GM21528 (cell line): ENCODE data around the gene GALNT9.
"Not testable (repeated sequence)": the region's sequence is repeated elsewhere in the genome, so short reads cannot be mapped to it uniquely, and the experiment has no call there.

ENCODE experiments used
- ATAC-seq: cut with Tn5 transposase; IDR thresholded peaks from one replicate; pipeline ENCODE4 v1.9.1; 2021; ENCODE audit warnings: mild to moderate bottlenecking, moderate library complexity; ENCODE audit not compliant: unreplicated experiment, low FRiP score

Gene GALNT9

DNA sequence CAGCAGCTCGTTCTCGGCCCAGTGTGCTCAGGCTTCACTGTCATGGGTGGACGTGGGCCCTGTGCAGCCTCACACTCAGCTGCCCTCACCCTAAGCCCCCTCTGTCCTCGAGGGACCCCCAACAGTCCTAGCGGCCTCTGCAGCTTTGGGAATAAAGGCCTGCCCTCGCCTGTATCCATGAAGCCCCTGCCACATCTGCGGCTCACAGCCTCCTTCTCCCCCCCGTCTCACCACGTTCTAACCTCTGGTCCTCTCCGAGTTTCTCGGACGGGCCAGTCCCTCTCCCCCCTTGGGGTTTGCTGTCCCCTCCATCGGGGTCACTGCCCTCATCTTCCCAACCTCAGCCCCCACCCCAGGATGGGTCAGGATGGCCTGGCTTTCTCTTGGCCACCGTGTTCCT, 30.2 kb upstream of the GALNT9 start:
- no peak for ATAC-seq

DNA sequence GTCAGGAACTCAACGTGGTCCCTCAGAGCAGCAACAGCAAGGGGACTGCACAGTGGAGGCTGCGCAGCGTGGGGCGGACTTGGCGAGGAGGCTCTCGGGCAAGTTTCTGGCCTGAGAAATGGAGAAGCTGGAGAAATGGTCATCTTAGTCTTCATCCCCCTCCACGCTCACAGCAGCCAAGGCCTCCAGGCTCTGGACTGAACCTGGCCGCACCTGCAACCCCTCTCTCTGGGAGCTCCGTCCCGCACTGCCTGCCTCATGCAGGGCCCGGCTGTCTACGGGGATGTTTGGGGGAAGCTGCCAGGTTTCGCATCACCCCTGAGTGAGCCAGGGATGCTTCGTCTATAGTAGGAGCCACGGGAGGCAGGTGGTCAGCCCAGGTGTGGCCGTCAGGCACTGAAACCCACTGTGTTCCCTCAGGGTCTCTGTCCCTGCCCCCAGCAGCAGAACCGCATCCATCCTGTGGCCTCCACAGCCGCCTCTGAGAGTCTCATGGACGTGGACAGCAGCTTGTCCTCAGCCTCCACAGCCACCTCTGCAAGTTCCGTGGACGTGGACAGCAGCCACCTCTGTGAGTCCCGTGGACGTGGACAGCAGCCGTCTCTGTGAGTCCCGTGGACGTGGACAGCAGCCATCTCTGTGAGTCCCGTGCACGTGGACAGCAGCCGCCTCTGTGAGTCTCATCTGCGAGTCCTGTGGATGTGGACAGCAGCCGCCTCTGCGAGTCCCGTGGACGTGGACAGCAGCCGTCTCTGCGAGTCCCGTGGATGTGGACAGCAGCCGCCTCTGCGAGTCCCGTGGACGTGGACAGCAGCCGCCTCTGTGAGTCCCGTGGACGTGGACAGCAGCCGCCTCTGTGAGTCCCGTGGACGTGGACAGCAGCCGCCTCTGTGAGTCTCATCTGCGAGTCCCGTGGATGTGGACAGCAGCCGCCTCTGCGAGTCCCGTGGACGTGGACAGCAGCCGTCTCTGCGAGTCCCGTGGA, 29.1 kb upstream of the GALNT9 start:
- ATAC-seq = not testable (repeated sequence)

DNA sequence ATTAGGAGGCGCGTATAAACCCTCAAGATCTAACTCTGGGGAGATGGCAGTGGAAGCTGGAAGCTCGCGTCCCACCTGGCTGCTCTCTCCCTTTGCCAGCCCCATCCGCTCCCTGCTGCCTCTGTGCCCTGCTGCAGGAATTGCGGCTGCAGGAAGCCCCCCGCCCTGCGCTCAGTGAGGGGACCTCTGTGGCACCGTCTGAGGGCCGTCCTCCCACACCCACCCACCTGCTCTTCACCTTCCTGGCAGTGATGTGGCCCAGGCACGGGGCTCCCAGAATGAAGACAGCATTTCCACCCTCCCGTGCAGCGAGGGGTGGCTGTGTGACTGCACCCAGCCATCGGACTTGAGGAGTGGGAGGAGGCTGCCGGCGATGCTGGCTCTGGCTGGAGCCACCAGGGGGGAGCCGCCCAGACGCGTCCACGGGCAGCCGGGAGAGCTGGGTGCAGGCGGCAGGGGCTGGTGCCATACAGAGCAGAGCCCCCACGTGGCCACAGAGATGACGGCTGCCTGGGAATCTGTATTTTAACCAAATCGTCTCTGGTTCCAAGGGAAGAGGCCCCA, 28.3 kb upstream of the GALNT9 start:
- ATAC-seq = no peak

DNA sequence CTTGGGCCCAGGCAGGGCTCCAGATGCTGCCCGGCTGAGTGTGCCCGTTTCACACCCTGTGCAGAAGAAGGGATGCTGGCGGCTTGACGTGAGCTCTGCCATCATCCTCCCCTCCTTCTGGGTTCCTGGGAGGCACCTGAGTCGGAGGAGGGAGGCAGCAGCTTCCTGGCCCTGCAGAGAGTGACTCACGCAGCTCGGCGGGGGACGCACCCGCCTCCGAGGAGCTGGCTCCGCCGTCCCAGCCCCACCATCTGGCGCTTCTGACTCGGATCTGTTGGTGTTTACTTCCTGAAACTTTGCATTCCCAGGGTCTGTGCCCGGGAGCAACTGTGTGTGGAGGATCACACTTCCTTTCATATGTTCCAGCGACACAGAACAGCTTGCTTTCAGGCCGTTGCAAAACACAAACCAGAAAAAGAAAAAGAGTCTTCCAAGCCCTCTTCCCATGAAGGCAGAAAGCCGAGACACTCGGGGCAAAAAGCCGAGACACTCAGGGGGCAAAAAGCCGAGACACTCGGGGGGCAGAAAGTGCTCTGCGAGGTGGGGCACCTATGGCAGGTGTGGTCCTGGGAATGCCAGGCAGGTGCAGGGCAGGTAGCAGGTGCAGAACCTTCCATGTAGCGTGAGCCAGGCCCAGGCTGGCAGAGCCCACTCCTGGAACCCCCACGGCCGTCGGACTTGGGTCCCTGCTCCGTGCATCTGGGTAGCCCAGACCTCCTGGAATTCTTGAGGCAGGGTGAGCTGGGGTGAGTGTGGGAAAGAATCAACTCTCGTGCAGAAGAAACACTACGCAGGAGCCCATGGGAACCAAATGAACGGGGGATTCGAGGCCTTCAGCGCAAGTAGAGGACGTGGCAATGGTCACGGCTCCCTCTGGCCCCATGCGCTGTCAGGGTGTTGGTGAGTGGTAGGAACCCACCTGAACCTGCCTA, 27.6 kb upstream of the GALNT9 start:
- ATAC-seq = no peak

DNA sequence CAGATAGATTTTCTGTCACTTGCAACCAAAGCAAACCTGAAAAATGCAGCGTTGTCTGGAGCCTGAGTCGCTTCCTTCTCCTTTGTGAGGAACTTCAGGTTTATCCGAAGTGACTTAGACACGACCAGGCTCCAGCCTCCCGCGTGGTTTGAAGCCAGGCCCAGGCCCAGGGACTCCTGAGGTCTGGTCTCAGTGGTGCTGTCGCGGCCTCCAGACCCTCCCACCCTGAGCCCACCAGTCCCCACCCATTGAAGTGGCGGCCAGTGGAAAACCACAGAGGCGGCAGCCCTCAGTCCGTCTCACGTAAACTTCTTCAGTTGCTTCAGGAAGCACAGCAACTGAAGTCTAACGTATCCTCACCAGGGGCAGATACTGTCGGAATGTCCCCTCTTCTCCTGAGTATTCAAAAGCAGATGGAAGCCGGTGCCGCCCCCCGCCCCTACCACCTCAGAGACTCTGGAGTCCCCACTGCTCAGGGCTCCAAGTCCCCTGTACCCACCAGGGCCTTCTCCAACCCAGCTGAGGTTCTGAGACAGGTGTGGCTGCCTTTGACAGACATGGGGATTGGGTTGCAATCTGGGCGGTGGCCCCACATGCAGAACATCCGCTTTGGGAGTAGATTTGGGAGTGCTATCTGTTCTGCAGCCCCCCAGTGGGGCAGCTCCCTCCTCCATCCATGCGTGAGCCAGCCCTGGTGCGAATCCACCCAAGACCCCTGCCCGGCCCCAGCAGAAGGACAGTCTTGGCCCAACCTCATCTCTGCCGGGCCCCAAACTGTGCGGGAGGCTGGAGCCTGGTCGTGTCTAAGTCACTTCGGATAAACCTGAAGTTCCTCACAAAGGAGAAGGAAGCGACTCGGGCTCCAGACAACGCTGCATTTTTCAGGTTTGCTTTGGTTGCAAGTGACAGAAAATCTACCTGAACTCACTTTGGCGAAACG, 26.6 kb upstream of the GALNT9 start:
- no peak for ATAC-seq

DNA sequence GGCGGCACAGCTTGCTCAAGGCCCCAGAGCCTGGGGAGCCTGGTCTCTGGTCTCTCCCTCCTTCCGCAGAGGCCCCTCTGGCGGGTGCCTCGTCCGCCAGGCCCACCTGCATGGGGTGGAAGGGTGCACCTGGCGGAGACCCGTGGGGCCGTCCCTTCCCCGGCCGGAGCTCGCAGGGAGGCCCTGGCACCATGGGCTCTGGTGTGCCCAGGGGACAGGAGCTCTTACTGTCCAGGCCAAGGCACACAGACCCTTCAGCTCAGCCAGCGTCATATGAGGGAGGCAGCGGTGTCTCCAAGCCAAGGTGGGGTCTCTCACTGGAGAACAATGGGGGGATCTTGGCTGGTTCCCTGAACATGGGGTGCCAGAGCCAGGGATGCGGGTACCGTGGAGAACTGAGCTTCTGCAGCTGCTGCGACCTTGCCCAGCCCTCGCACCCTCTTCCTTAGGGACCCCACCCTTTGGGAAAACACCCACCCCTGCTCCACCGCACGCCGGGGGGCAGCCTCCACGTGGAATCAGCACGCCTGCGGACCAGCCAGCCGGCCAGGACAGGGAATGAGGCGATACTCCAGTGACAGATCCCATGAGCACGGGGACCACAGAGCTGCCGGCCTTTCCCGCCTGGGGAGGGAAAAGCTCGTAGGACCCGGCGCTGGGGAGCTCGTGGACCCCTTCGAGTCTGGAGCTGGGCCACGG, 25.7 kb upstream of the GALNT9 start:
- ATAC-seq = no peak

DNA sequence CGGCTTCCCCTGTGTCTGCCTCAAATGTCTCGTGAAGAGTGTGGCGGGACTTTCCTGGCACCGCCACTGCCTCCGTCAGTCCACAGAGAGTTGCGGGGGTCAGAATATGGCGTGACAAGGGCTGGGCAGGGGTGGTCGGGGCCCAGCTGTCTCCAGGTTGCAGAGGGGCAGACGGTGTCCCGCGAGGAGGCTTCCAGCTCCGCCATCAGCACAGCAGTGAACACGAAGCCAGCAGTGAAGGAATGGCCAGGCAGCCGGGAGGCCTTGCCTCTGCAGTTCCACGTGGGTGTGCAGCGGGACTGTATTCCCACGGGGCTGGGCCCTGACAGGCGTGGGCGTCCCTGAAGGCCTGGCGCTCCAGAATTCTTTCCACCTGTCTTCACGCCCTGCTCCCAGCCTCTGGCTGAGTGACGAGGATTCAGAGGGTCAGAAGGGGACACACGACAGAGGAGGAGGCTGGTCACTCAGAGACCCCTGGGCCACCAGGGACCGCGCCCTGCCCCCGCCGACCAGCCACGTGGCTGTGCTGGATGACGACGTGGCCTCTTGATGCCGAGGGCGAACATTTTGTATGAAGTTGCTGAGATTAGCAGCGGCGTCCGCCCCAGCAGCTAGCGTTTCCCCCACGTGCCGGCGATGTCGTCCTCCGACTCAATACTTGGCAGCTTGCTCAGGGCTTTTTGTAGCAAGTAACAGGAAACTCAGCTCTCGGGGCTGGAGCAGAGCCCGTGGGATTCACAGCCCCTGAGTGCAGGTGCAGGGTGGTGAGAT, 25.0 kb upstream of the GALNT9 start:
- no peak for ATAC-seq

DNA sequence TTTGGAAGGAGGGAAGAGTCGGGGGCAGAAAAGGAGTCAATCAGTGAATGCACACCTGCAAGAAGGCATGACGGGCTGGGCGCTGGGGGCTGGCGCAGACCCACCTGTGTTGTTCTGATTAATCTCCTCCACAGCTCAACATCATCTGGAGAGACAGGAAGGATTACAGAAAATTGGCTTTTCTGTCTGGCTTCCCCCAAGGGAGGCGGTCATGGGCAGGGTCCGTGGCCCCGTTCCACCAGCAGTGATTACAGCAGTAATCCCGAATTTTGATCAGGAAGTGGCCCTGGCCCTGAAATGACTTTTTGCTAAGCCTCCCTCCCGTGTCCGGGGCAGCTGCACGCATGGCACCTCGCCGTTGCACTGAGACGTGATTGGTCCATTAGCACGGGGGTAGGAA, 24.4 kb upstream of the GALNT9 start:
- no peak for ATAC-seq

DNA sequence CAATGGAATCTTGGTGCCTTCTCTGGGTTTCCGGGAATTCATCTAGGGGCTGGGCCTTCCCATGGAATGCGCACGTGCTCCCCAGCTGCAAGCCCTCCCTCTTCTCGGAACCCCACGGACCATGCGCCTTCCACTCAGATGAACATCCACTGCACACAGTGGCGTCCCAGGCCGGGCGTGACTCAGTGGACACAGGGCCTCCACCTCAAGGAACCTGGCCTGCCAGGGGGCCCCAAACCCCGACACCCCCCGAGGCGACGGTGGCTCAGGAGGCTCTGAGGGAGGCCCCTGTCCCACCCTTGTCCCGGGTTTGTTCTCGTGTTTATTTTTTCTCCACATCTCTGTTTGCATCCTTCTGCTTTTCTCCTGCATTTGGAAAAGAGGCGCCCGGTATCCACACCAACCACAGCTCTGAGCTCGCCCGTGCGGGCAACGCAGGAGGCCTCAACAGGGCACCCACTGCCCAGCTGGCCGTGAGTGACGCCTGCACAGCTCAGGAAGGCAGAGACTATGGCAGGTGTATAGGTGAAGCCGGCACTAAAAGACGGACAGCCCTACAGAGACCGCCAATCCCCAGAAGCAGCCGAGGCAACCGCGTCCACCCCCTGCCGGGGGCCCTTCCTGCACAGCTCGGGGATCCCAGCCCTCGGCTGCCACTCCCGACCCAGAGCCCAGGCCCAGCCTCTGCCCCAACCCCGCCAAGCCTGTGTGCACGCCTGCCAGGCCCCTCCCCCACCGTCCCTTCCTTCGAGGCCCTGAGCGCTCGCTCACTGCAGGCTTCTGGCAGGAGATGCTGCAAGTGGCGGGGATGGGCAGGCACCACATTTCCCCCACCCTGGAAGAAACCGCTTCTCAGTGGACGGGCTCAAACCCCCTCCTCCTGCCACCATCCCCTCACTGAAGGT, 23.8 kb upstream of the GALNT9 start:
- ATAC-seq = no peak

DNA sequence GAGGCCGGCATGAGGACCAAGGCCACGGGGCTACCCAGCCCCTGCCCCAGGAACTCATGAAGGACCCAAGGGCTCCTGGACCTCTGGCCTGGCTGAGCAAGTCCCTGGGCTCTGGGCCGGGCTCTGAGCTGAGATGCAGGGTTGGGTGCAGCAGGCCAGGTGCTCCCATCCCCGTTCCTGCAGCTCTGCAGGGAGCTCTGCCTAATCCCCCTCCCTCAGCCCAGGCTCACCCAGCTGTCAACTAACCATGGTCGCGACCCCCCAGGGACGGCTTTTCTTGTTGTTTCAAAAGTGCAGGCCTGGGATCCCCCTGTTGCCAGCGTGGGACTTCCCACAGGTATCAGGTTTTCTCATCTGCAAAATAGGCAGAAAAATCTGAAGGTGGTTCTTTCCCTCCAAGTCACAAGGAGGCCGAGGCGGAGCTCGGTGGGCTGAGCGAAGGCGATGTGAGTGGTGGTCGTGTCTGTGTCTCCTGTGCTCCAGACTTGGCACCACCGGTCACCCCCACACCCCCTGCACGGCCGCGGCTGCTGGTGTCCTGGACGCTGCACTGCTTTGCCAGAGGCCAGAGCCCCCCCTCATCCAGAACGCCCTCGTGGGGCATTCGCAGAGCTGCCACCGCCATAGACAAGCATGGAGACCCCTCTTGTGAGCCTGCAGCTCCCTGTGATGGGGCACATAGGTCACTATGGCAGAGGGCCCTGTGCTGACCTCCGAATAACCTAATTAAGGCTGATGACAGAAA, 22.5 kb upstream of the GALNT9 start:
- ATAC-seq = no peak

DNA sequence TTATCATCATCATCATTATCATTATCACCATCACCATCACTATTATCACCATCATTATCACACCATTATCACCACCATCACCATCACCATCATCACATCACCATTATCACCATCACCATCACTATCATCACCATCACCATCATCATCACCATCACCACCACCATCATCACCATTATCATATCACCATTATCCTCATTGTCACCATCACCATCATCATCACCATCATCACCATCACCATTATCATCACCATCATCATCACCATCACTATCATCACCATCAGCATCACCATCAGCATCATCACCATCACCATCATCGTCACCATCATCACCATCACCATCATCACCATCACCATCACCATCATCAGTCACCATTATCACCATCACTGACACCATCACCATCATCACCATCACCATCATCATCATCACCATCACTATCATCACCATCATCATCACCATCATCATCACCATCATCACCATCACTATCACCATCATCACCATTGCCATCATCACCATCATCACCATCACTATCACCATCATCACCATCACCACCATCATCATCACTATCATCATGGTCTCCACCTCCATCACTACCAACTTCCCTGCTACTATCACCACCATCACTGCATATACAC, 20.2 kb upstream of the GALNT9 start:
- no peak for ATAC-seq

DNA sequence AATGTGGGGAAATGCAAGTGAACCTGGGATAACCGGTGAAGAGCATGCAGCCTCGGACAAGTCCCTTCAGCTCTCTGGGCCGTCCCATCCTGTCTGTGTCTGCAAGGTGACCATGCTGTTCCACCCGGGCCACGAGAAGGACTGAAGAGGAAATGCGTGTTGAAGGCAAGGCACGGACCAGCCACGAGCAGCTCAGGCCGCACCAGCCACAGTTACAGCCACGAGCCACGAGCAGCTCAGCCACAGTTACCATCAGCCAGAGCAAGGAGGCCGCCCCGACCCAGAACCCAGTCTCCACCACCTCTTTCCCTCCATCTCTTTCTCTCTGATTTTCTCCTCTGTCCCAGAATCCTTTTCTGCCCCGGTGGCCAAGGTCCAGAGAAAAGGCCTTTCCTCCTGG, 18.8 kb upstream of the GALNT9 start:
- no peak for ATAC-seq

DNA sequence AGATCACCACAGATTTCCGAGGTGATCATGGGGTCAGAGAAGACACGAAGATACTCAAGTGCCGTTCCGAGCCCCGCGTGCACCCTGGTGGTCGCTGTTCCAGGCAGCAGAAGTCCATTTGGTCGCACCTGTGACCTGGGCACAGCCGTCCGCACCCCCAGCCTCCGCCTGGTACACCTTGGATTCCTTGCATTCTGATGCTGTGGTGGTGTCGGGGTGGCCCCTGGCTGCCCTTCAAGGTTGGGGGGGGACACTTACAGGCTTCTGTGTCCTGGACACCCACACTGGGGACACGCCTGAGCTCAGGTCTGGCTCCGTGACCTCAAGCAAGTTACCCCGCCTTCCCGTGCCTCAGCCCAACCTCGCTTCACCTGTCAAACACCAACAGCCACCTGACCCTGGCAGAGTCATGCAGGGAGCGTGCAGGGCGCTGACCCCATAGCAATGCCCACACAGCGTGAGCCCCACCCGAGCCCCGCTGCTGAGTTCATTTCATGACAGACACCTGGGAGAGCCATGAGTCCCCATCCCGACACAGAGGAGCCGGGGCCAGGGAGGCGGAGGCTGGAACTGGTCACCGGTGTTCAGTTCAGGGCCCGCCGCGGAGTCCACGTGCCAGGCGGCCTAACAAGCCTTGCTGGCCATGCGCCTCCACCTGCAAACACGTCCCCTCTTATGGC, 17.9 kb upstream of the GALNT9 start:
- ATAC-seq = no peak

DNA sequence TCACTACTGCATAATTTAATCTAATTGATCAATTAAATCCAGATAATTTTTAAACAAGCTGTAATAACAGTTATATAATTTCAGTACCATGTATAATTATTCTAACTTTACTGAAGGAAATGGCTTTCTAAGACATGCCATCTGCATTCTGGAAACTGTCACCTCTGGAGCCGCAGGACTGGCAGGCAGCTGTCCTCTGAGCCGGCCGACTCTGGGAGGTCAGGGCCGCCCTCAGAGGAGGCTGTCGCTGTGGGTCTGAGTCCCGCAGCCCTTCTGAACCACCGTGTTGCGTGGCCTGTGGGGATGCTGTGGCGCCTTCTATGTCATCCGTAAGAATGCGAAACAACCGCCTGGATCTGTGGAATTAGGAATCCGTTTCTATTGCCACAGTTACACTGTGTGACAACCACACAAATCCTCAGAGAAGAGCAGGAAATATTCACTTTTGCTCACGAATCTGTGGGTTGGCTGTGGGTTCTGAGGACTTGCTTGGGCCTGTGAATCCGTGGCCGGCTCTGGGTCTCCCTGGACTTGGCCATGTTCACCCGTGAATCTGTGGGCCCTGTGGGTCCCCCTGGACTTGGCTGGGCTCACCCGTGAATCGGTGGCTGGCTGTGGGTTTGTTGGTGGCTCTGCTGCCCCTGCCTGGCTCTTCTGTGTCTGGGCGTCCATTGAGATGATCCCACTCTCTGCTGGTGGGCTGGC, 17.2 kb upstream of the GALNT9 start:
- ATAC-seq = no peak

DNA sequence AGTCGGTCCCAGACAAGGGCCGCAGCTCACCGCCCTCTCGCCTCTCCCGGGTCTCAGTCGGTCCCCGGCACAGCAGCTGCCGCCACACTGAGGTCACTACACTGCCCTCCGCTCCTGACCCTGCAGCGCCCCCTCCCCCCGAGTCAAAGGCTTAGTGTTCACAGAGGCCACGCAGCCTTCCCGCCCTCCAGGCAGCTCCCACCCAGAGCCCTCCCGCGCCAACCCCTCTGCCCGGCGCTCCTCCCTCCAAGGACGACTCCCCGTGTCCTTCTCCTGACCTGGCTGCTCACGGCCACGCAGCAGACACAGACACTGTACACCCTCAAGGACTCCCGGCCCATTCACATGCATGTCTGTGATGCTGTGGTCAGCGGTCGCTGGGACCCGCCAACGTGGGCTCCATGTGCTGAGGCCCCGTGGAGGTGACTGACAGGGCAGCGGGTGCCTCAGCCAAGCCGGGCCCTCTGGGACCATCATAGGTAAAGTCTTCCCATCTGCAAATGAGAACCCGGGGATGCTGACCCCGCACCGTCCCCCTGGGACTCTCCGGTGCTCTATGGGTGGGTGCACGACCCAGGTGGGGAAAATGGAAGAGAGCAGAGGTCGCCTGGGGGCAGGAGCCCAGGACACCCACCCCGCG, 16.3 kb upstream of the GALNT9 start:
- no peak for ATAC-seq
